ENCODE data around the gene PARN.

Gene PARN

GRCh38 chr16:14494396-14494966 lies 135.6 kb downstream of the PARN start:
- no peak overlapping the region for H3K27ac ChIP-seq
- TF ChIP-seq CTCF (conservative IDR thresholded peaks at IDR 0.05): no peak
- TF ChIP-seq ZFX (IDR thresholded peaks at IDR 0.05): no peak

- TF ChIP-seq CTCF (conservative IDR thresholded peaks at IDR 0.05) (no peak), ZFX (IDR thresholded peaks at IDR 0.05) (no peak)
- no peak overlapping the region for H3K27ac ChIP-seq
These were observed 136.3 kb downstream of the PARN start for GRCh38 chr16:14493791-14494190.

GRCh38 chr16:14492614-14493013 lies 137.4 kb downstream of the PARN start:
- TF ChIP-seq CTCF (conservative IDR thresholded peaks at IDR 0.05): no peak
- TF ChIP-seq ZFX (IDR thresholded peaks at IDR 0.05): no peak
- no peak overlapping the region for H3K27ac ChIP-seq

- H3K27ac ChIP-seq: no peak overlapping the region
- TF ChIP-seq CTCF (conservative IDR thresholded peaks at IDR 0.05) (no peak), ZFX (IDR thresholded peaks at IDR 0.05) (no peak)
These were observed 138.1 kb downstream of the PARN start for GRCh38 chr16:14491861-14492529.

- TF ChIP-seq ZFX (IDR thresholded peaks at IDR 0.05) (no peak), CTCF (conservative IDR thresholded peaks at IDR 0.05) (no peak)
- H3K27ac ChIP-seq: no peak overlapping the region
These were observed 139.8 kb downstream of the PARN start for GRCh38 chr16:14490235-14490634.

- TF ChIP-seq CTCF (conservative IDR thresholded peaks at IDR 0.05): no peak; the same call in 1 of the 2 replicates
- no peak for TF ChIP-seq ZFX (IDR thresholded peaks at IDR 0.05)
- H3K27ac ChIP-seq: no peak overlapping the region
These were observed 140.6 kb downstream of the PARN start for GRCh38 chr16:14489460-14489859.

GRCh38 chr16:14487579-14487978 lies 142.5 kb downstream of the PARN start:
- no peak overlapping the region for H3K27ac ChIP-seq
- TF ChIP-seq CTCF (conservative IDR thresholded peaks at IDR 0.05) (no peak), ZFX (IDR thresholded peaks at IDR 0.05) (no peak)

All from C4-2B (cell line).